ENCODE results near the gene SARS2.

SARS2 gene

DNA sequence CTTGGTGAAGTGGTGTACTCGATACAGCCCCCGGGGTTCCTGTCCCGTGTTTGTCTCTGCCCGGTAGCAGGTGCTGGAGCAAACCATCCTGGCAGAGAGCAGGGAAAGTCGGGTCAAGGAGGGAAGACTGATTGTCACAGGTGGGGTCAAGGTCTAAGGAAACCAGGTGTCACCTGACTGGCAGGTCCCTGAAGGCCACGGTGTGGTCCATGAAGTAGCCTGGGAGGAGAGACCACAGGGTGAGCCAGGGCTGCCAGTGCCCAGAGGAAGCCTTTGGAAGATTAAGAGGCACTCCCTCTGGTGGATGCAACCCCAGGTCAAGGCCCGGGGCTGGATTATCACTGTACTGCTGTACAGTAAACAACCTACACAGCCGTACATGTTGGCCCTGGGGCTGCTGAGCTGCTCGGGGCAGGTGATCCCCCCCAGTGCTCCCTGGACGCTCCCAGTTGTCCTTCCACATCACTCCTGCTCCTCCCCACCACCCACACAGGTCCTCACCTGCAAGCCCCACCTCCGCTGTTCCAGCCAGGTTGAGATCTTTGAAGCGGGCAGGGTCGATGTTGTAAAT lies 12.6 kb downstream of the SARS2 start:
- Histone ChIP-seq H3K4me2 (ENCODE audit: low read length) (no peak overlapping the region), H3K9me3 (ENCODE audit: insufficient read depth, low read depth, low read length) (no peaks in the 10 kb centered on the region), H4K12ac (ENCODE audit: low read depth, low read length) (no peak overlapping the region), H3K4ac (ENCODE audit: low read depth, low read length) (no peak overlapping the region), H3K79me1 (ENCODE audit: low read length) (no peaks in the 10 kb centered on the region), H4K8ac (ENCODE audit: low read depth, low read length) (no peak overlapping the region), H2BK12ac (ENCODE audit: low read length) (no peak overlapping the region), H3K14ac (ENCODE audit: low read length) (no peak overlapping the region), H3K18ac (ENCODE audit: low read length) (no peak overlapping the region), H3K9ac (ENCODE audit: low read length) (no peak overlapping the region), H2AFZ (ENCODE audit: insufficient read depth, low read length, poor library complexity) (no peak overlapping the region), H4K91ac (ENCODE audit: low read depth, low read length) (no peak overlapping the region), H2BK120ac (ENCODE audit: insufficient read depth, low read length, poor library complexity) (no peak overlapping the region), H3K27ac (ENCODE audit: low read depth, low read length) (no peak overlapping the region), H3K4me3 (ENCODE audit: low read depth, low read length) (no peak overlapping the region), H3K79me2 (ENCODE audit: control insufficient read depth, insufficient read depth, low read length, poor library complexity) (no peaks in the 10 kb centered on the region), H3K36me3 (ENCODE audit: control insufficient read depth in 1 of 2, insufficient read depth in 2 of 2, low read length in 2 of 2) (peaks cover 5 to 24% of the 10 kb centered on the region in 2 experiments), H2AK5ac (ENCODE audit: low read length) (no peak overlapping the region), H2BK5ac (ENCODE audit: low read depth, low read length, poor library complexity) (no peak overlapping the region), H3K4me1 (ENCODE audit: control insufficient read depth in 1 of 2, insufficient read depth in 2 of 2, low read length in 2 of 2) (no peaks in the 10 kb centered on the region), H3K27me3 (ENCODE audit: insufficient read depth, low read length) (no peaks in the 10 kb centered on the region), H3K23ac (ENCODE audit: low read length) (no peak overlapping the region)
- peak; percentile 28 to 34 for DNase-seq
- no CpG with 5 or more reads among the region's 13 CpGs for WGBS (ENCODE audit: extremely low coverage, insufficient coverage, insufficient read length)

- DNase-seq, result no peak
- no peaks in the 10 kb centered on the region for H3K9me3 ChIP-seq (ENCODE audit: insufficient read depth, low read depth, low read length)
- H2AK5ac ChIP-seq (ENCODE audit: low read length), result no peak overlapping the region
- no peak overlapping the region for H3K4me3 ChIP-seq (ENCODE audit: low read depth, low read length)
- no peak overlapping the region for H2BK12ac ChIP-seq (ENCODE audit: low read length)
- H4K91ac ChIP-seq (ENCODE audit: low read depth, low read length), result no peak overlapping the region
- no peak overlapping the region for H3K9ac ChIP-seq (ENCODE audit: low read length)
- no peaks in the 10 kb centered on the region for H3K27me3 ChIP-seq (ENCODE audit: insufficient read depth, low read length)
- H3K4ac ChIP-seq (ENCODE audit: low read depth, low read length), result no peak overlapping the region
- peaks cover 5 to 24% of the 10 kb centered on the region in 2 experiments for H3K36me3 ChIP-seq (ENCODE audit: control insufficient read depth in 1 of 2, insufficient read depth in 2 of 2, low read length in 2 of 2)
- H3K14ac ChIP-seq (ENCODE audit: low read length), result no peak overlapping the region
- no peak overlapping the region for H3K4me2 ChIP-seq (ENCODE audit: low read length)
- H3K18ac ChIP-seq (ENCODE audit: low read length), result no peak overlapping the region
- no peak overlapping the region for H3K23ac ChIP-seq (ENCODE audit: low read length)
- no peak overlapping the region for H2BK120ac ChIP-seq (ENCODE audit: insufficient read depth, low read length, poor library complexity)
- H3K27ac ChIP-seq (ENCODE audit: low read depth, low read length), result no peak overlapping the region
- H4K12ac ChIP-seq (ENCODE audit: low read depth, low read length), result no peak overlapping the region
- H2AFZ ChIP-seq (ENCODE audit: insufficient read depth, low read length, poor library complexity), result no peak overlapping the region
- no peaks in the 10 kb centered on the region for H3K79me2 ChIP-seq (ENCODE audit: control insufficient read depth, insufficient read depth, low read length, poor library complexity)
- H4K8ac ChIP-seq (ENCODE audit: low read depth, low read length), result no peak overlapping the region
- no CpG with 5 or more reads among the region's 9 CpGs for WGBS (ENCODE audit: extremely low coverage, insufficient coverage, insufficient read length)
- H3K79me1 ChIP-seq (ENCODE audit: low read length), result no peaks in the 10 kb centered on the region
- no peak overlapping the region for H2BK5ac ChIP-seq (ENCODE audit: low read depth, low read length, poor library complexity)
- H3K4me1 ChIP-seq (ENCODE audit: control insufficient read depth in 1 of 2, insufficient read depth in 2 of 2, low read length in 2 of 2), result no peaks in the 10 kb centered on the region
These were observed 13.0 kb downstream of the SARS2 start for GRCh38 chr19:38917516-38917915.

DNA sequence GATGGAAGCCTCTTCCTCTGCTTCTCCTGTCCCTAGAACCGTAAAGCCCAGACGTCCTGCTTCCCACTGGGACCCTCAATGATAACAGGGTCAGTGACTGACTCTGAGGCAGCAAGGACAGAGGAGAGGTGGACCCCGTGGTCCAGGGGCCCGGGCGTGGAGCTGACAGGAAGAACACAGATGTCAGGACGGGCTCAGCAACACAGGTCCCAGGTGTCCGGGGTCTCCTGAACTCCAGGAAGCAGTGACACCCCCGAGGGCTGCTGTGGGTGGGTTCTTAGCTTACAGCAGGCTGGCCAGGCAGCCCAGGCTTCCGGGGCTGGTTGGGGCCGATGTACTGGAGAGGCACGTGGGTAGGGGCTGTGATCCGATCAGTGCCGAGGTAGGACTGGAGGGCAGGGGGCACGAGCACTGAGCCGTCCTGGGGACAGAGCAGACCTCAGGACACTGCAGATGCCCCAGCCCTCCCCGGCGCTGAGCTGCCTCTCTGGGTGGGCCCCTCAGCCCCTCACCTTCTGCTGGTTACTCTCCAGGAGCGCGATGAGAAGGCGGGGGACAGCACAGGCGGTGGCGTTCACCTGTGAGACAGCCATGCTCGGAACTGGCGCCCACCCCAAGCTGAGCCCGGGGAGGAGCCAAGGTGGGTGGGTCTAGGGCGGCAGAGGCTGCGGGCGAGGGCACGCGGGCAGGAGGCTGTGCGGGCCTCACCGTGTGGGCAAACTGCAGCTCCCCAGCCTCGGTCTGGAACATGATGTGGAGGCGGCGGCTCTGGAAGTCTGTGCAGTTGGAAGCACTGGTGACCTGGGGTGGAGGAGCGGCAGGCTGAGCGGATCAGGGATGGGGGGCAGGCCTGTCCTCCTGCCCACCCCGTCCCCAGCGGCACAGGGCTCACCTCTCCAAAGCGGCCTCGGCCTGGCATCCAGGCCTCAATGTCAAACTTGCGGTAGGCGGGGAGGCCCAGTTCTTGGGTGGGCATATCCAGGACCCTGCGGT lies 14.9 kb downstream of the SARS2 start:
- WGBS (ENCODE audit: extremely low coverage, insufficient coverage, insufficient read length), result no CpG with 5 or more reads among the region's 44 CpGs
- no peak overlapping the region for H3K23ac ChIP-seq (ENCODE audit: low read length)
- DNase-seq, result no peak

DNA sequence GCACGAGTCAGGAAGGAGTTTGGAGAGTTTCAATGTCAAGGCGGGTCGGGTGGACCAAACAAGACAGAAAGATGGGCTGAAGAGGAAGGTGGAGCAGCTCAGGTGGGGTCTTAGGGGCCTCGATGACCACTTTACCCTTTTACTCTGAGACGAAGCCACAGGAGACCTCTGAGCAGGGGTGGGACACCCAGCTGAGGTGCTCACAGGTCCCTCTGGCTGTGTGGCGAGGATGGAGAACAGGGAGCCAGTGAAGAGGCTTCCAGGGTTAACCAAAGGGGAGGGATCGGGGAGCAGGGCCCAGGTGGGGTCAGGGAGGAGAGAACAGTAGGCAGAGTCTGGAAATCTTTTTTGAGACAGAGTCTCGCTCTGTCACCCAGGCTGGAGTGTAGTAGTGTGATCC lies 16.6 kb downstream of the SARS2 start:
- no peak overlapping the region for H2AFZ ChIP-seq (ENCODE audit: insufficient read depth, low read length, poor library complexity)
- WGBS (ENCODE audit: extremely low coverage, insufficient coverage, insufficient read length), result no CpG with 5 or more reads among the region's 8 CpGs
- H2AK5ac ChIP-seq (ENCODE audit: low read length), result no peak overlapping the region
- no peak overlapping the region for H2BK5ac ChIP-seq (ENCODE audit: low read depth, low read length, poor library complexity)
- no peak overlapping the region for H3K23ac ChIP-seq (ENCODE audit: low read length)
- H4K91ac ChIP-seq (ENCODE audit: low read depth, low read length), result no peak overlapping the region
- no peak for DNase-seq
- no peak overlapping the region for H3K4me3 ChIP-seq (ENCODE audit: low read depth, low read length)
- H2BK120ac ChIP-seq (ENCODE audit: insufficient read depth, low read length, poor library complexity), result no peak overlapping the region
- no peak overlapping the region for H3K14ac ChIP-seq (ENCODE audit: low read length)
- H4K12ac ChIP-seq (ENCODE audit: low read depth, low read length), result no peak overlapping the region
- no peak overlapping the region for H3K4ac ChIP-seq (ENCODE audit: low read depth, low read length)
- H3K27me3 ChIP-seq (ENCODE audit: insufficient read depth, low read length), result no peaks in the 10 kb centered on the region
- no peak overlapping the region for H4K8ac ChIP-seq (ENCODE audit: low read depth, low read length)
- peaks cover 2% of the 10 kb centered on the region for H3K9me3 ChIP-seq (ENCODE audit: insufficient read depth, low read depth, low read length)
- H3K9ac ChIP-seq (ENCODE audit: low read length), result no peak overlapping the region
- no peak overlapping the region for H3K18ac ChIP-seq (ENCODE audit: low read length)
- H3K4me1 ChIP-seq (ENCODE audit: control insufficient read depth in 1 of 2, insufficient read depth in 2 of 2, low read length in 2 of 2), result no peaks in the 10 kb centered on the region
- peaks cover 3 to 12% of the 10 kb centered on the region in 2 experiments for H3K36me3 ChIP-seq (ENCODE audit: control insufficient read depth in 1 of 2, insufficient read depth in 2 of 2, low read length in 2 of 2)
- H3K27ac ChIP-seq (ENCODE audit: low read depth, low read length), result no peak overlapping the region
- no peak overlapping the region for H2BK12ac ChIP-seq (ENCODE audit: low read length)
- no peaks in the 10 kb centered on the region for H3K79me1 ChIP-seq (ENCODE audit: low read length)
- H3K79me2 ChIP-seq (ENCODE audit: control insufficient read depth, insufficient read depth, low read length, poor library complexity), result no peaks in the 10 kb centered on the region
- no peak overlapping the region for H3K4me2 ChIP-seq (ENCODE audit: low read length)

More for the DNA sequence above, 14.9 kb downstream of the SARS2 start:
- no peak overlapping the region for H3K18ac ChIP-seq (ENCODE audit: low read length)
- H3K79me2 ChIP-seq (ENCODE audit: control insufficient read depth, insufficient read depth, low read length, poor library complexity), result no peaks in the 10 kb centered on the region
- H3K4me3 ChIP-seq (ENCODE audit: low read depth, low read length), result no peak overlapping the region
- no peak overlapping the region for H3K27ac ChIP-seq (ENCODE audit: low read depth, low read length)
- H2BK120ac ChIP-seq (ENCODE audit: insufficient read depth, low read length, poor library complexity), result no peak overlapping the region
- H4K12ac ChIP-seq (ENCODE audit: low read depth, low read length), result no peak overlapping the region
- no peak overlapping the region for H3K14ac ChIP-seq (ENCODE audit: low read length)
- H3K9me3 ChIP-seq (ENCODE audit: insufficient read depth, low read depth, low read length), result no peaks in the 10 kb centered on the region
- H3K4ac ChIP-seq (ENCODE audit: low read depth, low read length), result no peak overlapping the region
- H3K9ac ChIP-seq (ENCODE audit: low read length), result no peak overlapping the region
- no peaks in the 10 kb centered on the region for H3K4me1 ChIP-seq (ENCODE audit: control insufficient read depth in 1 of 2, insufficient read depth in 2 of 2, low read length in 2 of 2)
- H3K36me3 ChIP-seq (ENCODE audit: control insufficient read depth in 1 of 2, insufficient read depth in 2 of 2, low read length in 2 of 2), result peaks cover 0 to 13% of the 10 kb centered on the region in 2 experiments
- H2BK5ac ChIP-seq (ENCODE audit: low read depth, low read length, poor library complexity), result no peak overlapping the region
- no peaks in the 10 kb centered on the region for H3K79me1 ChIP-seq (ENCODE audit: low read length)
- no peak overlapping the region for H2BK12ac ChIP-seq (ENCODE audit: low read length)
- H3K4me2 ChIP-seq (ENCODE audit: low read length), result no peak overlapping the region
- H4K8ac ChIP-seq (ENCODE audit: low read depth, low read length), result no peak overlapping the region
- no peak overlapping the region for H2AK5ac ChIP-seq (ENCODE audit: low read length)
- no peaks in the 10 kb centered on the region for H3K27me3 ChIP-seq (ENCODE audit: insufficient read depth, low read length)
- no peak overlapping the region for H2AFZ ChIP-seq (ENCODE audit: insufficient read depth, low read length, poor library complexity)
- H4K91ac ChIP-seq (ENCODE audit: low read depth, low read length), result no peak overlapping the region

Data from trophoblast cell (in vitro differentiated cells and primary cell).